GM10248 (cell line): ENCODE data around the gene DYRK1A.

ENCODE experiments used
- CTCF ChIA-PET: fragments of 300-600 bp; sonication (Branson Sonifier 250); formaldehyde crosslinking; extraction: SDS; loops from one replicate; lab custom pipeline; 2021; ENCODE audit warnings: antibody characterized with exemption; lab: Yijun Ruan, JAX
- POLR2A ChIA-PET: fragments of 350-650 bp; sonication (Branson Sonifier 250); formaldehyde crosslinking; extraction: SDS; loops from one replicate; lab custom pipeline; 2020; ENCODE audit warnings: antibody characterized with exemption; lab: Yijun Ruan, JAX
- DNase-seq: peaks from one replicate; pipeline ENCODE4 v3.0.0; 2012; ENCODE audit errors: extremely low spot score
- TF ChIP-seq, protein P1 (sequence below): IDR thresholded peaks from 2 replicates; pipeline ENCODE4 v1.5.1; 2012; ENCODE audit warnings: mild to moderate bottlenecking, low read depth; ENCODE audit errors: extremely low read depth, missing control alignments, control extremely low read depth

Gene DYRK1A

DNA sequence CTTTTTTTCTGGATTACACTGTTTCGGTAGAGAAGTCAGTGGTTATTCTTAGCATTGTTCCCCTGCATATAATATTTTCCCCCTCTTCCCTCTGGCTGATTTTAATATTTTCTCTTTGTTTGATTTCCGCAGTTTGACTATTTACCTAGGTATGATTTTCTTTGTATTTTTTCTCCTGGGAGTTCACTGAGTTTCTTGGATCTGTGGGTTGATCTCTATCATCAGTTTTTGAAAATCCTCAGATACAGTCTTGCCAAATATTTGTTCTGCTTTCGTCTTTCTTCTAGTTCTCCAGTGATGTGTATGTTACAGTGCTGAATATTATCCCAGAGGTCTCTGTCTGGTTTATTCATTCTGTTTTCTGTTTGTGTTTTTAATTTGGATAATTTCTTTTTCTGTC is 136.4 kb downstream of the DYRK1A start:
- DNase-seq, result no peak
- CTCF ChIA-PET, result interaction anchor here (2.0 kb wide), 1 partner anchor 39 kb away, joined by 5 read pairs; no protein-coding TSS in a partner anchor
- TF ChIP-seq, protein P1, sequence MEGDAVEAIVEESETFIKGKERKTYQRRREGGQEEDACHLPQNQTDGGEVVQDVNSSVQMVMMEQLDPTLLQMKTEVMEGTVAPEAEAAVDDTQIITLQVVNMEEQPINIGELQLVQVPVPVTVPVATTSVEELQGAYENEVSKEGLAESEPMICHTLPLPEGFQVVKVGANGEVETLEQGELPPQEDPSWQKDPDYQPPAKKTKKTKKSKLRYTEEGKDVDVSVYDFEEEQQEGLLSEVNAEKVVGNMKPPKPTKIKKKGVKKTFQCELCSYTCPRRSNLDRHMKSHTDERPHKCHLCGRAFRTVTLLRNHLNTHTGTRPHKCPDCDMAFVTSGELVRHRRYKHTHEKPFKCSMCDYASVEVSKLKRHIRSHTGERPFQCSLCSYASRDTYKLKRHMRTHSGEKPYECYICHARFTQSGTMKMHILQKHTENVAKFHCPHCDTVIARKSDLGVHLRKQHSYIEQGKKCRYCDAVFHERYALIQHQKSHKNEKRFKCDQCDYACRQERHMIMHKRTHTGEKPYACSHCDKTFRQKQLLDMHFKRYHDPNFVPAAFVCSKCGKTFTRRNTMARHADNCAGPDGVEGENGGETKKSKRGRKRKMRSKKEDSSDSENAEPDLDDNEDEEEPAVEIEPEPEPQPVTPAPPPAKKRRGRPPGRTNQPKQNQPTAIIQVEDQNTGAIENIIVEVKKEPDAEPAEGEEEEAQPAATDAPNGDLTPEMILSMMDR, result no peak
- POLR2A ChIA-PET, result no interaction called here

DNA sequence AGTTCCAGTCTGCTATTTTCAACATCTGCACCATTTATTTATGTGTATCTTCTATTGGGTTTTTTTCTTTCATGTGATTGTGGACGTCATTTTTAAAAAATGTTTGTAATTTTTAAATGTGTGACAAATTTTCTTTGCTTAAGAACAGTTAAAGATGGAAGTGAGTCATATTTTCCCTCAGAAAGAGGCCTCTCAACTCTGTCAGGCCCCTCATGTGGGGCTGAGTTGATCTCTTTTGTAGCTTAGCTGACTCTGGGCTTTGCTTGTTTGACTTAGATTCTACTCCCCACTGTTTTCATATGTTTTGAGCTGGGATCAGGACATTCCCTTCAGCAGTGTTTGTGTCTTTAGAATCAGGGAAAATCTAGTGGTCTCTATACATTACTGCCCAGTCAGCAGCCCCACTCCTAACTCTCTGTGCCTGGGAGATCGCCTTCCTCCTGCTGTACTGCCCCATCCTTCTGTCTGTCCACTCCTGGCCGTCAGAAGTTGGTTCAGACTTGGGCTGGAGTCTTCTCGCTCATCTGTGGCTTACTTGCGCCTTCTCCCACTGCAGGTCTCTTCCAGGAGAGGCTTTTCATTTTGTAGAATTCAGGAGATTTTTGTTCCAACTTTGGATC is 137.4 kb downstream of the DYRK1A start:
- ChIA-PET CTCF (interaction anchor here (1.1 to 2.0 kb wide), 2 partner anchors 10 to 40 kb away, joined by 3 to 5 read pairs; no protein-coding TSS in a partner anchor), POLR2A (no interaction called here)
- TF ChIP-seq, protein P1, result no peak
- DNase-seq, result no peak

DNA sequence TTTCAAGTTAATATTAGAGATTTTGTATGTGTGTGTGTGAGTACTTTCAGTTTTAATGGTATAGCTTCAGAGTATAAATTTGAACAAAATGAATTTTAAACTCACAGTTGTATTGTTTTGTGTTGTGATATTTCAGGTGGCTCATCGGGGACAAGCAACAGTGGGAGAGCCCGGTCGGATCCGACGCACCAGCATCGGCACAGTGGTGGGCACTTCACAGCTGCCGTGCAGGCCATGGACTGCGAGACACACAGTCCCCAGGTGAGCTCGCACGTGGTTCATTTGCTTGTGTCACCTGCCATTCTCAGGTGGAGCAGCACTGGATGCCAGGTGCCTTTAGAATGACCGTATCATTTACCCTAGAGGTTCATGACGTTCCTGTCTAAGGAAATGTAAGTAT is 139.4 kb downstream of the DYRK1A start:
- CTCF ChIA-PET, result interaction anchor here (1.4 kb wide), 1 partner anchor 9 kb away, joined by 5 read pairs; no protein-coding TSS in a partner anchor
- TF ChIP-seq, protein P1, result no peak
- DNase-seq, result no peak
- POLR2A ChIA-PET, result no interaction called here

DNA sequence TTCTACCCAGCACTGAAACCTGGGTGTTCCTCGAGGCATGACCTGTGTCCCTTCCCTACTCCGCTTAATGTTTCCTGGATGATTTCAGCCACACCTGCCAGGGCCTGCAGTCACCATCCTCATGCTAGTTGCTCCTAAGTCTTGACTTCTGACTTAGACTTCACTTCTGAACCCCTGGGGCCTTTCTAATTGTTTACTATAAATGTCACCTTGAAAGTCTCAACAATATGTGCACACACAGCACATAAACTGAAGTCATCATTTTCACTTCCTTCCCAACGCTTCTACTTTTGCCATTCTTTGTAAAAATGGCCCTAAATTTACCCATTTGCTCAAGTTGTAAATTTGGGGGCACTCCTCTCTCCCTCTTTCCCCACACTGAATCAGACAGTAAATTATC is 141.1 kb downstream of the DYRK1A start:
- DNase-seq, result peak; percentile 44
- TF ChIP-seq, protein P1, result no peak
- ChIA-PET CTCF (no interaction called here), POLR2A (no interaction called here)

DNA sequence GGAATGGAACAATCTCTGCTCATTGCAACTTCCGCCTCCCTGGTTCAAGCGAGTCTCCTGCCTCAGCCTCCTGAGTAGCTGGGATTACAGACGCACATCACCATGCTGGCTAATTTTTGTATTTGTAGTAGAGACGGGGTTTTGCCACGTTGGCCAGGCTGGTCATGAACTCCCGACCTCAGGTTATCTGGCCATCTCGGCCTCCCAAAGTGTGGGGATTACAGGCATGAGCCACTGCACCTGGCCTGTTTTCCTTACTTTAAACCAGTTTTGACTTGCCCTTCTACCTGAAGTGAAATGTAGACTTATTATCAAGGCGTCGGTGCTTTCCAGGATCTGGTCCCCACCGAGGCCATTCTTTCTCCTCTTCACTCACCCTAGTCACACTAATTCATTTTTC is 141.8 kb downstream of the DYRK1A start:
- CTCF ChIA-PET, result no interaction called here
- TF ChIP-seq, protein P1, result no peak
- POLR2A ChIA-PET, result no interaction called here
- no peak for DNase-seq

DNA sequence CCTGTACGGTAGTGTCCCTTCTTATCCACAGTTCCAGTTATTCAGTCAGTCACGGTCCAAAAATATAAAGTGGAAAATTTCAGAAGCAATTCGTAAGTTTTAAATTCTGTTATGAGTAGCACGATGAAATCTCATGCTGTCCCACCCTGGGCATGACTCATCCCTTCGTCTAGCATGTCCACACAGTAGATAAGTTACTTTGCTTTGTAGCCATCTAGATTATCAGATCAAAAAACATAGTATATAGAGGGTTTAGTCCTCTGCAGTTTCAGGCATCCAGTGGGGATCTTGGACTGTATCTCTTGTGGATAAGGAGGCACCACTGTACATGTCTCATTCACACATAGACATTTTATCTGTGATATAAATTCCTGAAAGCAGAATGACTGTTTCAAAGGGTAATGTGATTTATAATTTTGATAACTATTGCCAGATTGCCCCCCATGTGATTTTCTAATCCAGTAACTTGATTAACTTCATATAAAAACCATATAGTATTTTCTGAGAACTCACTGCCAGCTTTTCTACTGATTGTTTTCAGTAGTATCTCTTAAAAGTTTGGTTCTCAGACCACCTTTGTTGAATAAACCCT is 143.3 kb downstream of the DYRK1A start:
- CTCF ChIA-PET, result interaction anchor here (2.2 kb wide), 1 partner anchor 46 kb away, joined by 5 read pairs; no protein-coding TSS in a partner anchor
- TF ChIP-seq, protein P1, result no peak
- POLR2A ChIA-PET, result no interaction called here
- DNase-seq, result no peak
